ENCODE data around the gene CEBPZ. TPM values are rescaled to one million over a fixed set of nuclear protein-coding genes. Genes with fewer than 3 reads are reported as not detected.
"Not testable (repeated sequence)": the region's sequence is repeated elsewhere in the genome, so short reads cannot be mapped to it uniquely, and the experiment has no call there.

The CEBPZ gene
- polyA plus RNA-seq, 1 experiment: 21.1 TPM

DNA sequence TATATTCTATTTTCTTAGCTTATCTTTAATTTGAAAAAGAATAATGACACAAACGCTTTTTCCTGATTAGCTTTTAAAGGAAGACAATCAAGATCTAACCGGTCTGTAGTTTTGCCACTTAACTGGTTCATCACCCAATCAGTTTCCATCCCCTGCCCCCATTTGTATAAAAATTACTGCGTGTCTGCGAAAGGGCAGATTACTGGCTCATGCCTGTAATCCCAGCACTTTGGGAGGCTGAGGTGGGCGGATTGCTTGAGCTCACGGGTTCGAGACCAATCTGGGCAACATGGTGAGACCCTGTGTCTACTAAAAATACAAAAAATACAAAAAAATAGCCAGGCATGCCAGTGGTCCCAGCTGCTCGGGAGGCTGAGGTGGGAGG lies 32.7 kb downstream of the CEBPZ start:
- CTCF ChIA-PET: interaction anchor here (1.0 kb wide), 1 partner anchor 30 kb away, joined by 7 read pairs; no protein-coding TSS in a partner anchor
- POLR2A ChIA-PET: no interaction called here
- no peak overlapping the region for H3K4me3 ChIP-seq (ENCODE audit: low read depth, low read length)
- peaks cover 2% of the 10 kb centered on the region; the same call in 1 of the 2 replicates for H3K9me3 ChIP-seq (ENCODE audit: control insufficient read depth, insufficient read depth, low read length)
- no peak for DNase-seq (ENCODE audit: low read depth, low spot score)
- H3K27me3 ChIP-seq (ENCODE audit: control insufficient read depth, insufficient read depth, low read length): no peaks in the 10 kb centered on the region
- TF ChIP-seq, protein P1, sequence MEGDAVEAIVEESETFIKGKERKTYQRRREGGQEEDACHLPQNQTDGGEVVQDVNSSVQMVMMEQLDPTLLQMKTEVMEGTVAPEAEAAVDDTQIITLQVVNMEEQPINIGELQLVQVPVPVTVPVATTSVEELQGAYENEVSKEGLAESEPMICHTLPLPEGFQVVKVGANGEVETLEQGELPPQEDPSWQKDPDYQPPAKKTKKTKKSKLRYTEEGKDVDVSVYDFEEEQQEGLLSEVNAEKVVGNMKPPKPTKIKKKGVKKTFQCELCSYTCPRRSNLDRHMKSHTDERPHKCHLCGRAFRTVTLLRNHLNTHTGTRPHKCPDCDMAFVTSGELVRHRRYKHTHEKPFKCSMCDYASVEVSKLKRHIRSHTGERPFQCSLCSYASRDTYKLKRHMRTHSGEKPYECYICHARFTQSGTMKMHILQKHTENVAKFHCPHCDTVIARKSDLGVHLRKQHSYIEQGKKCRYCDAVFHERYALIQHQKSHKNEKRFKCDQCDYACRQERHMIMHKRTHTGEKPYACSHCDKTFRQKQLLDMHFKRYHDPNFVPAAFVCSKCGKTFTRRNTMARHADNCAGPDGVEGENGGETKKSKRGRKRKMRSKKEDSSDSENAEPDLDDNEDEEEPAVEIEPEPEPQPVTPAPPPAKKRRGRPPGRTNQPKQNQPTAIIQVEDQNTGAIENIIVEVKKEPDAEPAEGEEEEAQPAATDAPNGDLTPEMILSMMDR (IDR thresholded peaks at IDR 0.05; ENCODE audit: low read depth, low read length): no peak
- no peak overlapping the region for H3K27ac ChIP-seq (ENCODE audit: low read depth, low read length)

- POLR2A ChIA-PET: interaction anchor here (1.2 to 1.8 kb wide), 2 partner anchors 15 to 35 kb away, joined by 3 to 4 read pairs; partner anchors contain the start of genes CEBPZ and NDUFAF7
- Histone ChIP-seq H3K27ac (ENCODE audit: low read depth, low read length) (peak within 1 kb of the TSS; percentile 57), H3K9me3 (ENCODE audit: control insufficient read depth, insufficient read depth, low read length) (peaks cover 2% of the 10 kb centered on the region; the same call in 1 of the 2 replicates), H3K4me3 (ENCODE audit: low read depth, low read length) (peak within 1 kb of the TSS; percentile 83), H3K27me3 (ENCODE audit: control insufficient read depth, insufficient read depth, low read length) (no peaks in the 10 kb centered on the region)
- CTCF ChIA-PET: interaction anchor here (0.6 to 0.7 kb wide), 2 partner anchors 27 to 66 kb away, joined by 3 read pairs; no protein-coding TSS in a partner anchor
- no peak for DNase-seq (ENCODE audit: low read depth, low spot score)
- TF ChIP-seq, protein P1 (IDR thresholded peaks at IDR 0.05; ENCODE audit: low read depth, low read length): no peak
These were observed 34.8 kb downstream of the CEBPZ start, which contains the start of gene CEBPZOS for GRCh38 chr2:37196320-37197195. Gene CEBPZOS (plus strand): TSS chr2:37196496. CDS start chr2:37199705, 3,209 bp downstream.

DNA sequence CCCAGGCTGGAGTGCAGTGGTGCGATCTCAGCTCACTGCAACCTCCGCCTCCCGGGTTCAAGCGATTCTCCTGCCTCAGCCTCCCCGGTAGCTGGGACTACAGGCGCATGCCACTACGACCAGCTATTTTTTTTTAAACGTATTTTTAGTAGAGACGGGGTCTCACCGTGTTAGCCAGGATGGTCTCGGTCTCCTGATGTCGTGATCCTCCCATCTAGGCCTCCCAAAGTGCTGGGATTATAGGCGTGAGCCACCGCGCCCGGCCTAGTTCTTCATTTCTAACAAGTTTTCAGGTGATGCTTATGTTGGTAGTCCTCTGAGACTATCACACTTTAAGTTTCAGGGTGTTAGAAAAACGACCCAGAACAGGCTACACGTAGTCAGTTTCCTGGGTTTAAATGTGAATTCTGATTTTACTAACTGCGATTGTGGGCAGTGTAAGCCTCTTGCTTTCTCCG lies 35.5 kb downstream of the CEBPZ start:
- H3K27ac ChIP-seq (ENCODE audit: low read depth, low read length); H3K9me3 ChIP-seq (ENCODE audit: control insufficient read depth, insufficient read depth, low read length); H3K27me3 ChIP-seq (ENCODE audit: control insufficient read depth, insufficient read depth, low read length); POLR2A ChIA-PET; DNase-seq (ENCODE audit: low read depth, low spot score); CTCF ChIA-PET: not testable (repeated sequence)
- H3K4me3 ChIP-seq (ENCODE audit: low read depth, low read length): peak overlapping the region; percentile 83

DNA sequence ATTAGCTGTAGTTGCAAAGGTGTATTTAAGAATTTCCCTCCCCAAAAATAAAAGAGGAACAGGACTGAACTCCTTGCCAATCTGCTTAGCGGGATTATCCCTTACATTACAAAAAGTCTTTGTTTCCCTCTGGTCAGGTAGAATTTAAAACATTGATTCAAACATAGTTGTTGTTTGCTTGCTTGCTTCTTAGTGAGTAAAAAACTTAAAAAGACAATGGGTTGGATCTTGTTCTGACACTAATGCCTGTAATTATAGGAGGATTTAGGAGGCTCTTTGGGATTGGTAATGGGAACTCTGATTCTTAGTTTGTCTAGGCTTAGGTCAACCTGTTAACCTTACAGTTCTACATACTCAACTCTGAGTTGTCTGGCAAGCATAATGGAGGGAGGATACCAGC lies 38.8 kb downstream of the CEBPZ start:
- POLR2A ChIA-PET: no interaction called here

GRCh38 chr2:37191747-37192146 lies 39.6 kb downstream of the CEBPZ start:
- Histone ChIP-seq H3K9me3 (ENCODE audit: control insufficient read depth, insufficient read depth, low read length) (peaks cover 2% of the 10 kb centered on the region; the same call in 1 of the 2 replicates), H3K27me3 (ENCODE audit: control insufficient read depth, insufficient read depth, low read length) (no peaks in the 10 kb centered on the region), H3K4me3 (ENCODE audit: low read depth, low read length) (no peak overlapping the region), H3K27ac (ENCODE audit: low read depth, low read length) (no peak overlapping the region)
- CTCF ChIA-PET: no interaction called here
- DNase-seq (ENCODE audit: low read depth, low spot score): no peak
- POLR2A ChIA-PET: no interaction called here
- TF ChIP-seq, protein P1 (IDR thresholded peaks at IDR 0.05; ENCODE audit: low read depth, low read length): no peak

More for the DNA sequence above, 38.8 kb downstream of the CEBPZ start:
- H3K4me3 ChIP-seq (ENCODE audit: low read depth, low read length): no peak overlapping the region
- CTCF ChIA-PET: no interaction called here
- TF ChIP-seq, protein P1 (IDR thresholded peaks at IDR 0.05; ENCODE audit: low read depth, low read length): no peak
- peaks cover 2% of the 10 kb centered on the region; the same call in 1 of the 2 replicates for H3K9me3 ChIP-seq (ENCODE audit: control insufficient read depth, insufficient read depth, low read length)
- H3K27ac ChIP-seq (ENCODE audit: low read depth, low read length): no peak overlapping the region
- H3K27me3 ChIP-seq (ENCODE audit: control insufficient read depth, insufficient read depth, low read length): no peaks in the 10 kb centered on the region
- no peak for DNase-seq (ENCODE audit: low read depth, low spot score)

Measured in AG04450 (cell line).